ENCODE data around the gene BET1. TPM values are rescaled to one million over a fixed set of nuclear protein-coding genes. Genes with fewer than 3 reads are reported as not detected.

BET1 gene, protein sequence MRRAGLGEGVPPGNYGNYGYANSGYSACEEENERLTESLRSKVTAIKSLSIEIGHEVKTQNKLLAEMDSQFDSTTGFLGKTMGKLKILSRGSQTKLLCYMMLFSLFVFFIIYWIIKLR
- 24.2 and 27.3 TPM in 2 replicates for total RNA-seq

DNA sequence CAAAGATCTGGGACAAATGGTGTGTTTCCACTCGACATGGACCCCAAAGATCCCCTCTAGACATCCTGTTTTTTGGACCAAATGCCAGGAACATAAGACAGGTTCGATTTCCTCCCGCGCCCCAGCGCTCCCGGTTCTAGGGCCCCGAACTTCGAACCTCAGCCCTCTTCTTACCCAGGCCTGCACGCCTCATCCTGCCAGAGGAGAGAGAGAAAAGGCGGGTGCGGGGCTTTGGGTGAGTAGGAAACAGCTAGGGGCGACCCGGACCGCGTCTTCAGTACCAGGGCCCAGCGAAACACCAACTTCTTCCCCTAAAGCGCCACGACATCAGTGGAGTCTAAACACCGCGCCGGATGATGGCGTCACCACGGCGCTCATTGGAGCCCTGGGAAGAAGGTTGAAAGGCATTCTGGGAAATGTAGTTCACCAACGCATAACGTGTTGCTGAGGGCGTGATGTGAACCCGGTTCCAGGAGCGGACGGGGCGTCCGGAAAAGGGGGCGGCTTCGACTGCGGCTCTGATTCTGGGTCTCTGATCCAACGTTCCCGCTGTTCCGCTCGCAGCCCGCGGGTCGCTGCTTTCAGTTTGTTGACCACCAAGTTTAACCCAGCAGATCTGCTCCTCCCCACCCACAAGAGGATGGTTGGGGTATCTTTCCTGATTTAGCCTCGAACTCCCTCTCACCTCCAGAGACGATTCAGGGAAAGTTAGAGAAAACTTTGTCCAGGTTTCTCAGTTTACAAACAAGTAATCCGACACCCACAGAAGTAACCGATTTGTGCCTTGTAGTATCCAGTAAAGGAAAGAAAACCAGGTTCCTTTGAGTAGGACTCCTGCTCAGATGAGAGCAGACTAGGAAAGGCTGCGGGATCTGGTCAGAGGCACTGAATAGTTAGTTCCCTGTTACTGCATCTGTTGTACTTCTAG is at the start of gene BET1:
Gene BET1, minus strand, starts transcription at position 332 of the 928 bp plus-strand sequence. Its CDS starts 139 bp downstream, at position 193.

Other genes with a start within 250 kb of the BET1 start
- gene TFPI2, start 113.6 kb downstream of the BET1 start, total RNA-seq, result 86.2 and 95.5 TPM in 2 replicates
- not detected in 2 replicates for gene GNGT1, start 97.8 kb downstream of the BET1 start, total RNA-seq
- 284 and 299 TPM in 2 replicates for gene GNG11, start 82.6 kb downstream of the BET1 start, total RNA-seq

Data from vein endothelial cell (primary cell).